Upper lobe of left lung (tissue), 4 donors: ENCODE measurements around the gene KCNQ2.

Experiments used
- CTCF ChIP-seq, 6 experiments: fragments of 450-650 bp in 4 of 6; fragments of 200-600 bp in 2 of 6; sonication (generic) in 2 of 6; IDR thresholded peaks; one replicate each; pipeline ENCODE4 v1.5.1; 2016 to 2019; ENCODE audit warnings: antibody characterized with exemption in 6 of 6
- EP300 ChIP-seq, 4 donors: sonication (generic); formaldehyde crosslinking; IDR thresholded peaks; one replicate each; pipeline ENCODE4 v1.5.1; 2017; ENCODE audit warnings: antibody characterized with exemption in 4 of 4, control low read depth in 2 of 4
- POLR2A ChIP-seq, 4 donors: fragments of 450-650 bp; IDR thresholded peaks; one replicate each; pipeline ENCODE4 v1.5.1; 2016 to 2017; ENCODE audit warnings: antibody characterized with exemption in 4 of 4, mild to moderate bottlenecking in 2 of 4

- TF ChIP-seq CTCF (IDR thresholded peaks at IDR 0.05), result no peak
- no peak for TF ChIP-seq EP300 (IDR thresholded peaks at IDR 0.05)
- TF ChIP-seq POLR2A (IDR thresholded peaks at IDR 0.05), result no peak
Observed at GRCh38 chr20:63483834-63484233, 11.4 kb upstream of the KCNQ2 start.
